Effector CD4-positive, alpha-beta T cell (primary cell): Measurements from ENCODE around the gene CCDC185. TPM values are rescaled to one million over a fixed set of nuclear protein-coding genes. Genes with fewer than 3 reads are reported as not detected.

Experiments used
- DNase-seq: peaks from one replicate; pipeline ENCODE4 v3.0.0-alpha.2; 2020
- total RNA-seq: gene quantifications from one replicate; lab custom pipeline; 2026; lab: John Stamatoyannopoulos, UW

CCDC185 gene
- total RNA-seq: not detected

DNA sequence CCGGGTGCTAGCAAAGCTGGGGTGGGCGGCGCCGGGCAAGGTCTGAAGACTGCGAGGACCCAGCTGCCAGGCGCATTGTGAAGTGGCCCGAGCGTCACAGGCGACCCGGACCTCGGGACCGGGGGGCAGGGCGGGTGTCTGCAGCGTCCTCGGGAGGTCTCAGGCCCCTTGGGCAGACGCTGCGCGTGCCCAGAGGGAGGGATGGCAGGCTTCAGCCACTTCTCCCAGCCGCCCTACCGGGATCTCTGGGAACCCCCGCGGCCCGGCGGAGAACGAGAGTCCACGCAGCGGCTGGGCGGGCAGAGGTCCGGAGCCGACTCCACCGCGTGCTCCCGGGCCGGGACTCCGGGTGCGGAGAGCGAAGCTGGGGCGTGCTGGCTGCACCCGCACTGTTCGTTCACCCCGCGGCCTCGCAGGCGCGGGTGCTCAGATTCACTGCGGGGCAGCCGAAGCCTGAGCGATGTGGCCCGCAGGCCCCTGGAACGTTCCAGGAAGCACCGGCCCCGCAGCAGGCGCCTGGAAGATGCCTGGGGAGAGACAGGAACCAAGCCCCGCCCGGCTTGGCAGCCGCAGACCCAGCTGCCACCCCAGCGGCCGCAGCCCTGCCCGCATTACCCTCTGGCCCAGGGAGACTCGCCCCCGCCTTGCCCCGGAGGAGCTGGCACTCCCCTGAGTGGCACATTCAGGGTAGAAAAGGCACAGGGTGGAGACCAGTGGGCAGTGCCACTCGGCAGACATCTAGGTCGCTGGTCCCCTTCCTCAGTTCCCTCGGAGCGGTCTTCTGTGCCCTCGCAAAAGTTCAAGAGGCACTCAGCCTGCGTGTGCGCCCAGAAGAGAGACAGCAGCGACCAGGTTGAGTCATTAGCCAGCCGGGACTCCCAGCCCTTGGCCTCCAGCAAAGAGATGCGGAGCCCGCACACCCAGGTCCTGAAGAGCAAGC, at the start of gene CCDC185:
CCDC185 (plus strand) TSS at position 141 of the 940 bp plus-strand sequence; CDS start at position 202, 61 bp downstream.
- no peak for DNase-seq

DNA sequence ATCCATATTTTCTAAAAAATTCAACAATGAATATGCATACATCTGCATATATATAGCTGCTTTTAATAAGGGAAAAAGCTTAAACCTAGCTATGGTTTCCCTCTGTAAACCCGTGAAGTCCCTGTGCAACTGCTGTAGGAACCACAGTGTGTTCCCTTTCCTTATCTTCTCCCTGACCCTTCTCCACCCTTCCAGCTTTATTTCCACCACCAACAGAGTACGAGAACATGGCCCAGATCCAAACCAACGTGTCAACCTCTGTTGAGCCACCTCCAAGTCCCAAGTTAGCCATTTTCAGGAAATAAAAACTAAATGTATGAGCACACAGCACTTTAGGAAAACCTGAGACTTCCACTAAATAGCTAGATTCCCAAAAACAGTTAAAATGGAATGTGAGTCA, 49.5 kb upstream of the CCDC185 start:
- no peak for DNase-seq

DNA sequence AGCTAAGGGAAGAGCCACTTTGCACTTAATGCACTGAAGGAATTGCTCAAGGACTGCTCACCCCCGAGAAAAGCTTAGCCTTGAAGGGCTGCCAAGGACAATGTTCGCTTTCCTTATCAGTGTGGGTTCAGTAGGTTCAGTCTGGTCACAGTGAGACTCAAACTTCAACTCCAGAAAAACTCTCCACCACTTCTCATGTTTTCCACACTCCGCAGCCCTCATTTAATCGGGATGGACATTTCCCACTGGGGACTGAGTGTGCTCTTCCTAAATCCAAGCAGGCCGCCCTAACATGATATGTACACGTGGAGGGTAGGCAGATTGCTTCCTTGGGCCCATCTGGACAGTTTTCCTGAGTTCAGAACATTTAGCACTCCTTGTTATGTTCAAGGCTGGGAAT, 48.7 kb upstream of the CCDC185 start:
- DNase-seq: no peak

DNA sequence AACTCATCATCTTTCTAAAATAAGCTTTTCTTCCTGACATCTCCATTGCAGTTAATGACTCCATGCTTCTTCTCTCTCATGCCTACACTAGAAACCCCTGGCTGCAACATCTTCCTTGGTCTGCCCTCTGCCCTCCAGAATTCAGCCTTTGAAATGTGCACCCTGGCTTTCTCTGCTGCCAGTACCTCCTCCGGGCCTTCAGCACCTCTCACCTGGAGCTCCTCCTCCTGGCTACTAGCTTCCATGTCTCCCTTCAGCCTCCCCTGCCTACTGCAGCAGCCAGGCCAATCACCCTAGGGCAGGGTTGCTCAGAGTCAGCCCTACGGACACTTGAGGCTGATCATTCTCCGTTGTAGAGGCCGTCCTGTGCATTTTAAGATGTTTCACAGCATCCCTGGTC, 47.5 kb upstream of the CCDC185 start:
- no peak for DNase-seq

DNA sequence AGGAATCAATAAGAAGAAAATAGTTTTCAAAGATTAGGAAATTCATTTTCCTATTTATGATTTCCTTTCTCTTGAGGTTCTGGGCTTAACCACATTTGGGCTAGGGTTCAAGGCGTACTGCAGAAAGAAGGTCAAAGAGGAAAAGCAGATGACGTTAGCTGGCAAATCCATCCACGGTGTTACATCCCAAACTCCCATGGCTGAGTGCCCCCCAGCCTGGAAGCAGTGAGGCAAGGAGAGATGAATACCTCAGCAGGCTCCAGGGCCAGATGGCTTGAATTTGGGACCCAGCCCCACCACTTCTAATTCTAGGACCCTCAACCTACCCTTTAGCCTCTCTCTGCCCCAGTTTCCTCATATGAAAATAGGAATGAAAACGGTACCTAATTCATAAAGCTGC, 46.9 kb upstream of the CCDC185 start:
- DNase-seq: no peak

DNA sequence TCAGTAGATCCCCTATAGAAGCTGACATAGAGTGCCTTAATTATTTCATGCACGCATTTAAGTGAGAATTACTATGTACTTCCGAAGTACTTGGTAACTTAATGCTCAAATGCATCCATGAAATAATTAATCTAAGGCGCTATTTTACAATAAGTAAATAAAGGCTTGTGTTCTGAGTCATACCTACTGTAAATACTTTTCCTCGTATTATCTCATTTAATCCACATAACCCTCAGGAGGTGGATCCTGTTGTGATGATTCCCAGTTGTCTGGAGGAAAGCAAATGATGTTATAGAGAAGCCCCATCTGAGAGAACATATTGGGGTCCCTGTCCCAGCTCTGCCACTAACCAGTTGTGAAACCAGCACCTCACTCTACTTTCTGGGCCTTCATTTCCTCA, 45.6 kb upstream of the CCDC185 start:
- no peak for DNase-seq

DNA sequence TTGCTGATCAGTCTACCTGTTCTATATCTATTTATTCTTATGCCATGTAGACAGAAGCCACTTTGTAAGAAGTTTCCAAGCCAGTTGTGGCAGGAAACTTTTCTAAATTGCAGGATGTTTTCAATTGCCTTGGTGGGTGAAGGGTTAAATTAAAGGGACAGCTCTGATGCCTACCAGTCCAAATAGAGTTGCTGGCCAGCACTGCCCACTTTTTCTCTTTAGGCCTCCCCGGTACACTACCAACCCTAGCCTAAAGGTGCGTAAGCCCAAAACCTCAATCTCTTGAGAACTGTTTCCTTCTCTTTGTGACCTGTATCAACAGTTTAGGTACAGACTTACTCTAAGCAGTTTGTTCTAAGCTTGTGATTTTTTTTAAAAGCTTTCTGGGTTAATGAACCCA, 44.8 kb upstream of the CCDC185 start:
- no peak for DNase-seq

DNA sequence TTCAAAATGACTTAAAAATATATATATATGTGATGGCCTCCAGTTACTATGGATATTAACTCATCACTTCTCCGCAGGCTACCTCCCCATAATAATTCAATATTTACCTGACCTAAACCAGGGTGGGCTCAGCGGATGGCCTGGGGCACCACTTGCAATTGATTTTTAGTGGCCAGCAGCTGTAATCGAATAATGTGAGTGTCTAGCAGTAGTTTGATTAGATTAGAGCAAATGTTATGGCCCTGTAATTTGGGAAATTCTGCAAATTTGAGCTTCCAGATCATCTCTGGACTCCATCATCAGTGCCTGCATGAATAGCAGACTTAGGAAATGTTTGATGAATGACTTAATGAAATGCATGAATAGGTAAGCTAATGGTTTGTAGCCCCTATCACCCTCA, 44.0 kb upstream of the CCDC185 start:
- no peak for DNase-seq

DNA sequence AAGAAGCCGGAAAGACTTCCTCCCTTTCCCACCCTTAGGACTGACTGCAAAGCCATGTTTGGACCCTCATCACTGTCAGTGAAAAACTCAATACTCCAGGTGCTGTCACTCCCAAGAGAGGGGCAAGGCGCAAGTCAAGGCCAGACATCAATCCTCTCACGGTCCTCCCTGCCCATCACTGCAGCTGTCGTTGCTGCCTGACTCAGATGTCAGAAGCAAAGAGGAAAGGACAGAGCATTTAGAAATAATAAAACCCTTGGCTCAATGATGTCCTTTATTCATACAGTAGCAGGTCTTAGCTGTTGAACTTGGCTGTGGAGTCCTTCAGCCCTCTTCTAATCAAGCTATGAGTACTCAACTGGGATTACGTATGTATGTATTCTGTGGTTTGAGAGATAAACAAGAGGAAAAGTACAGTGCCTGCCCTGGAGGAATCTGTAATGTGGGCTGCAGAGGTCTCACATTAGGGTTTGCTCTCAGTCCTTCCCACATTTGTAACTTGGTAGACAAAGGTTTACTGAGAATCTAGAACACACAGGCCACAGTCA, 42.8 kb upstream of the CCDC185 start:
- DNase-seq: no peak

DNA sequence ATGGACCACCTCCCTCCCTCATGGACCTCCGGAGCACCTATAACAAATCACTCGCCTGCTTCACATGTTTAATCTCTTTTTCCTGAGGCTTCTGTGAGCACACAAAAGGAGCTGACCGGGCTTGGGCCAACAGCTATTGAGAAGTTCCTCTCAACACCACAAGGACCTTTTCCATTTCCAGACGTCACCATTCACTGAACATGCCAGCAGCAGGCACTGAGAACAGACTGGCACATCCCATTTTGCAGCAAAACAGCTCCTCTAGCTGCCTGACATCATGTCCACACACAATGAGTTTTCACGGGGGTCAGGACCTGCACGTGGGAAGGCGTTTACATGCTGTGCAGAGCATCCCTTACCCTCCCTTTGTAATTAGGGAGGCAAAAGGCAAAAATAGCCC, 40.3 kb upstream of the CCDC185 start:
- no peak for DNase-seq

DNA sequence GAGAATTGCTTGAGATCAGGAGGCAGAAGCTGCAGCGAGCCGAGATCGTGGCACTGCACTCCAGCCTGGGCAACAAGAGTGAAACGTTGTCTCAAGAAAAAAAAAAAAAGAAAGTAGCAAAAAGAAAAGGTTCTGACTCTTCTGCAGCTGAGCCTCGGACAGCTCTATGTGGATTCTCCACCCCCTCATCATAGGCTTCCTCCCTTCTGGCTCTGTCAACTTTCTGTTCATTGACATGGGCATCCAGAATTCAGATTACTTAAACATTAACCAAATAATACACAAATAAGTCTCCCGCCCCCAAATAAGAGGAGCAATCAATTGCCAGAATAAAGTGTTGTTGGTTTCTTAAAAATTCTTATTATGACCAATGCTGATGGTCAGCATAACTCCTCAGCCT, 39.3 kb upstream of the CCDC185 start:
- DNase-seq: no peak

DNA sequence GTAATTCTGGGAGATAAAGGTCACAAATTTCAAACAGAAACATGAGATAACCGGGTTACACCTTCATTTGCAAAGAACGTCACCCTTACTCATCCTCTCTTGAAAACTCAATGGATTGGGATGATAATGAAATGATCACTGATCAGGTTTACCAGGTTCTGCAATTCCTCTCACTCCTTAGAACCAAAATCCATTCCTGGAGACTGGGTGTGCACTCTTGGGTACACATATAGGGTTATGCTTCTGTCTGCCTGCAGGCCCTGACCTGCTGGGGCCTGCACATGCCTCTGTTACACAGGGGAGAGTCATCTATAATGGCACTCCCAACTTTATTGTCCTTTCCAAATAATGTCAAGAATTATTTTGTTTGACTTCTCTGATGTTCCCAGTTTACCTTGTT, 37.5 kb upstream of the CCDC185 start:
- DNase-seq: no peak

DNA sequence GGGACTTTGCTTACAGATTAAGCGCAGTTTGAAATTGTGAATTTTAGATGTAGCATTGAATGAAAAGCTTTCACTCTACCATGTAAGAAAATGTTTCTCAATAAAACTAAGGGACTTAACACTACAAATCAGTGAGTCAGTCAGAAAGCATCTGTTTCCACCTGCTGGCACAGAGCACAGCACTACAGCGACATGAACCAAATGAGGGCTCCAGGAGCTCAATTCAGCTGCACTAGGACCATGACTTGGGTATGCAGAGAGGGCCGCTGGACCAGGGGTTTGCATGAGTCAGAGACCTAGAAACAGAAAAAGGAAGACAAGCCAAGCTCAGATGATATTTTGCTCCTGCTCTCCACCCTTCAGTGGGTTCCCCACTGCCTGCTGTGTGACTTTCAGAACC, 34.4 kb upstream of the CCDC185 start:
- DNase-seq: no peak

DNA sequence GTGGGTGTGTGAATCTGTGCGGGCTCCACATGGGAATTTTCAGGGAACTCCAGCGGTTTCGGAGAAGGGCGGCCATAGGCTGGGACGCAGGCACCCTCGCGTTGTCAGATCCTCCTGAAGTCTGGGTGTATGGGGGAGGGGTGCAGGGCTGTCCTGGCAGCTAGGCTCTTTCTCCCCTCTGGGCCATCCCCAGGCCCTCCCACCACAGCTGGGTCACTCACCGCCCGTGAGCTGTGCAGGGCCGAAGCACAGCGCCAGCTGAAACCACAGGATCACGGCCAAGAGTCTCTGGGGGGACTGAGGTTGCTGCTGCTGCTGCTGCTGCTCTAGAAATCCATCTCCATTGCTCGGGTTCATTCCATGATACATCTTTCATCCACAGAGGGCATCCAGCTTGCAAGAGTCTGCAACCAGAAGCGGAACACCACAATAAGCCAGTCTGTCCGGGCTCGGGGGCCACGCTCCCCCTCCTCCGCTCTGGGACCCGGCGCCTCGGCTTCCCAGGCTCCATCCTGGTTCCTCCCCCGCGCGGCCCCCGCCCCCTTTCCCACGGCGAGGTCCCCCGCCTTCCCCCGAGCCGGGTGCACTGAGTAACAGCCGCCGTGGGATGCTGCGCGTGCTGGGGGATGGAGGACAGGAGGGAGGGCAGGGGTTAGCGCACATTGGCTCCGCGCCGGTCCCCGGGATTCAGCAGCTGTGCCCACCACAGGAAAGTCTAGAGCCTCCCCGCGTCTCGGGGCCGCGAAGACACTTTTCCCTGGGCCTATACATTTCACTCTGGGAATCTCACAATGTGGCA, 30.0 kb upstream of the CCDC185 start:
- DNase-seq: peak; percentile 16

DNA sequence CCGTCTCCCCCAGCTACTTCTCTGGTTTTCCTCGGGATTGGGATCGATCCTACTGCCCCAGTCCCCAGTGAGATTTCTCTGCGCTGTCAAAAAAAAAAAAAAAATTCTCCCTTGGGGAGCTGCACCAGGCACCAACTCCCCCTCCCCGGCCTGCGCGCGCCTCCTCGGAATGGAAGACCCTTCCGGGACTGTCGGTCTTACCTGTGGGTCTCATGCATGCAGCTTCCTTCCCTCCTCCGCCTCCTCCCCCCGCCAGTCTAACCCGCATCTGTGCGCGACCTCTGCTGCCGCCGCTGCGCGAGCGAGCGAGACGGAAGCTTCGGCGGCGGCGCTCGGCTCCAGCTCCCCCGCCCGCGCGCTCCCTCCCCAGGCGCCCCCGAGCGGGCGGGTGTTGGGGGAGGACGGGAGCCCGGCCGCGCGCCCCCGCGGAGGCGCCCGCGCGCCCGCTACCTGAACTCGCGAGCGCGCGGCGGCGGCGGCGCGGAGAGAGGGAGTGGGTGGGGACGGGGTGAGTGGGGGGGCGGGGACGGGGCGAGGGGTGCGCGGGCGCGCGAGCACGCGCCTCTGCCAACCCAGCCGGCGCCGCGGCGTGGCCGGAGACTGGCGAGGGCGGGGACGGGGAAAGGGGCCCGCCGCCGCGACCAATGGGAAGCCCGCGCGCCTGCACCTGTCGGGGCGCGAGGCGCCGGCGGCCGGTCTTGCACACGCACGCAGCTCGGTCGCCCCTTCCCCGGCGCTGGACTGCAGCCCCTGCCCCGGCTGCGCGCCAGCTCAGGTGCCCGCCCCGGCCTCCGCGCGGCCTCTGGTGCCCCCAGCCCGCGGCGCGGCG, 29.1 kb upstream of the CCDC185 start, which contains the start of gene SUSD4:
SUSD4 (minus strand) TSS at position 321 of the 829 bp plus-strand sequence. CDS start 751 bp downstream, outside the sequence.
- peak; percentile 55 for DNase-seq

DNA sequence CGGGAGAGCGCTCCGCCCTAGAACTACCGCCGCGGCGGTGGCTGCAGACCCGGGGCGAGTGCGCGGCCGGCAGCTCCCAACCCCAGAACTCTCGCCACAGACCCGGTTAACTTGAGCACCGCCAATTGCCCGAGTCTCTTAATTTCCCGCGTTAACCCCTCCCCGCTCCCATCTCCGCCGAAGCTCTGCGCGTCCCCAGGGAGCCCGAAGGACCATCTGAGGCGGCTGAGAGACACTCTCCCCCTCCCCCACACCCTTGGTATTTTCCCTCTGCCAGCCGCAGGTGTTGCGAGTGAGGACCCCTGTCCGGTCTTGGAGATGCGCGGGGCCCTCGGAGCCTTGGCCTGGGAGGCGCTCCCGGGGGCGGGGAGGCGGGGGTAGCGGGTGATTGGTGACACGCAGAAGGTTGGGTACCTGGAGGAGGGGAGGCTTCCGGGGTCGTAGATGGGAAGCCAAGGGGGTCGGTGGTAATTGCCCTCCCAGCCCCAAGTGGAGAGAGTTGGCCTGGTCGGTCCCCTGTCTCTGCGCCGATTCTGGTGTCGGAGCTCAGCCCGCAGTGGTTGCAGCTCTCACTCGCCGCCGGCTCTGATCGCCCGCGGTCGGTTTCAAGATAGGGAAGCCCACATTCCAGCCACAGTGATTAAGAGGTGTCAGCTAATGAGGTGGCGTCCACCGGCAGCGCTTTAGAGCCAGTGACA, 28.4 kb upstream of the CCDC185 start:
- DNase-seq: no peak

DNA sequence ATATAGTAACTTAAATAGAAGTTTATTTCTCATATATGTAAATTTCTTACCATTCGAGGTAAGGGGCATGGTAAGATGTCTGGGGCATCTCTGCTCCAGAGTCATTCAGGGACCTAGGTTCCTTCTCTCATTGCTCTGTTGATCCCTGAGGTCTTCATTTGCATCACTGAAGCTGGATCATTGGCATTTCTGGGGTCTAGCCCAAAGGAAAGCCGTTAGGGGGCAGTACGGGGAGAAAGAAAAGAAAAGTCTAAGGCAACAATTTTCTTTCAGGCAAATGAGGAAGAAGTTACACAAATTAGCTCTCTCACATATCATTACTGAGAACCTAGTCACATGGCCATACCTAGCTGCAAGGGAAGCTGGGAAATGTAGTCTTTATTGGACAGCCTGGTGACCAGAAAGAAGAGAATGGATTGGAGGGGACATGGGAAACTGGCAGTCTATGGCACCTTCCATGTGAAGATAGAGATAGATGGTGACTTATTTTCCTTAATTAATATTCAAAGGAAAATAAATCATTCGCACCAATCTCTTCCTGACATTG, 19.1 kb upstream of the CCDC185 start:
- DNase-seq: no peak

DNA sequence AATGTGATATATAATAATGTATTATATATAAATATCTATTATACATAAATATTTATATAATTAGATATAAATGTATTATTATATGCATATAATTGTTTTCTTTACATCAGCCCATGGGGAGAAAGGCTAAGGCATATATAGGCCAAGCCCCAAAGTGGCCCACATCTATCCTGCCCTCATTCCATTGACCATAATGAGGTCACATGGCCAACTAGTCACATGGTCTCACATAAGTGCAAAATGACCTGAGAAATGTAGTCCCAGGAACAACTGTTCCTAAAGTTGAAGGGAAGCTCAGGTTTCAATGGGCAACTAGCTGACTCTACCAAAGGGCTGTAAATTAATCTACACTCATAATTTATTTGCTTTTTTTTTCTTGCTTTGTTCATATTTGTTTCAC, 14.5 kb upstream of the CCDC185 start:
- DNase-seq: no peak

DNA sequence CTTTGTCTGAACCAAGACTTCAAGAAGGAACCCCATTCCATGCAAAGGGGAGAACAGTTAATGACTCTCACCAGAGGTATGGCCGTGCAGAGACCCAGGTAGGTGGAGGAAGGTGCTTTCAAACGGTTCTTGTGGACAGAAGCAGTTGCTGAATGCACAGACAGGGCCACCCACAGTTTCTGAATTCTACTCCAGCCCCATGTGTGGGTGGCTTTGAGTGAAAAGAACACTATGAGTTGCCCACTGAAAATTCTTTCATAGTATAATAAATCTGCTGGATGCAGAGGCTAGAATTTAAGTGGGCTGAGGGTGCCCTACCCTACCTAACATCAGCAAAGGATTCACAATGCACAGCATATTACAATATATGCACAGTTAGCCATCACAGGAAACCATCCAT, 7.2 kb upstream of the CCDC185 start:
- no peak for DNase-seq

DNA sequence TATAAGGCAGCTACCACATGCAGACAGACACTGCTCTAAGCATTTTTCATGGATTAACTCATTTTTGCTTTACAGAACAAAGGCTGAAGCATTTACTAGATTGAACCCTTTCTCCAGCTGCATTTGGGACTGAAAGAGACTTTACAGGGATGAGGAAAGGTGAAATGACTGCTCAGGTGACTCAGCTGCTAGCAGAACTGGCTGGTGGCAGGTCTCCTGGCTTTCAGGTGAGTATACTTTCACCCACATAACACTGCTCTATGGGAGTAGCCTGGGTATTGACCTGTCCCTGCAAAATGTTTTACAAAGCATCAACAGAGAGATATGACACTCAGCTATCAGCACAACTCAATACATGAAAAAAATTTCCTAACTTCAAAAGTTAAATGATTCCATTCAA, 2.6 kb upstream of the CCDC185 start:
- no peak for DNase-seq

DNA sequence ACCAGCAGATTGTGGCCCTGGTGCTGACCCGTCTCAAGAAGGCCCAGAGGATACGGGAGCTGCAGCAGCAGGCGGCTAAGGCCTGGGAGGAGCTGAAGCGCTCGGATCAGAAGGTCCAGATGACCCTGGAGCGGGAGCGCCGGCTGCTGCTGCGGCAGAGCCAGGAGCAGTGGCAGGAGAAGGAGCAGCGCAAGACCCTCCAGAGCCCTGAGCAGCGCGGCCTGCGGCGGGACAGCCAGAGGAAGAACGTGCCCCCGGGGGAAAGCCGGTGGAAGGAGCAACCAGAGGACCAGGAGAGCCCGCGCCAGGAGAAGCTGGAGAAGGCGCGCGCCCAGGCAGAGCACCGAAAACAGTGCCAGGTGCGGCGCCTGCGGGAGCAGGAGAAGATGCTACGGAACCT, 1.0 kb downstream of the CCDC185 start:
- DNase-seq: no peak

DNA sequence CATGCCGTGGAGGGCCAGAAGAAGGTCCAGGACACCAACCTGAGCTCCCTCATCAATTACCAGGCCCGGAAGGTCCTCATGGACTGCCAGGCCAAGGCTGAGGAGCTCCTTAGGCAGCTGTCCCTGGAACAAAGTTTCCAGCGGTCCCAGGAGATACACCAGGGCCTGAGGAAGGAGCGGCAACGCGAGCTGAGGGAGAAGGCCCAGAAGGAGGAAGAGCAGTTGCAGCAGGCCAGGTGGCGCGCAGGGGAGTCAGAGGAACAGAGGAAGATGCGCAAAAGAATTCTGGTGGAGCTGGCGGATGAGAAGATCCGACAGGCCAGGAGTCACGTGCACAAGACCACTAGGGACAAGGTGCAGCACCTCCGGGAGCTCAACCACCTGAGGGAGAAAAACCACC, 1.5 kb downstream of the CCDC185 start:
- no peak for DNase-seq
